Panc1 (cell line): ENCODE data around the gene RSU1. TPM values are rescaled to one million over a fixed set of nuclear protein-coding genes. Genes with fewer than 3 reads are reported as not detected.

Experiments
- ATAC-seq: fragments of 200-7000 bp; cut with Tn5 transposase; 2 replicates; pipeline ENCODE4 v1.9.1; 2020; ENCODE audit warnings: mild to moderate bottlenecking, moderate library complexity
- BruUV-seq: library from RNA; stranded (reverse); fragments of 400-500 nt; replicated peaks from 2 replicates; lab custom pipeline; 2021; lab: Mats Ljungman, UMichigan
- CTCF ChIA-PET: fragments of 300-600 bp; sonication (Branson Sonifier 250); formaldehyde crosslinking; loops from one replicate; lab custom pipeline; 2022; ENCODE audit warnings: antibody characterized with exemption; lab: Charles Lee
- POLR2A ChIA-PET: fragments of 300-600 bp; sonication (Branson Sonifier 250); formaldehyde crosslinking; loops from one replicate; lab custom pipeline; 2022; ENCODE audit warnings: antibody characterized with exemption; lab: Charles Lee
- DNase-seq: peaks from one replicate; pipeline ENCODE4 v3.0.0-alpha.2; 2010; ENCODE audit warnings: low read depth, low spot score
- H3K27ac ChIP-seq: 2 replicates; pipeline ENCODE4 v1.5.1; 2011; ENCODE audit warnings: mild to moderate bottlenecking, low read length, inconsistent platforms
- H3K27me3 ChIP-seq: fragments of 200-500 bp; sonication (Bioruptor generic); 2 replicates; pipeline ENCODE4 v1.6.0; 2014; ENCODE audit warnings: low read length, inconsistent platforms; ENCODE audit not compliant: control insufficient read depth, insufficient read depth
- H3K36me3 ChIP-seq: fragments of 200-500 bp; sonication (Bioruptor generic); 2 replicates; pipeline ENCODE4 v1.5.1; 2014; ENCODE audit warnings: inconsistent platforms, mild to moderate bottlenecking, low read length, moderate library complexity; ENCODE audit not compliant: control insufficient read depth, insufficient read depth
- H3K4me1 ChIP-seq: 2 replicates; pipeline ENCODE4 v1.5.1; 2011; ENCODE audit warnings: inconsistent platforms, mild to moderate bottlenecking, low read length, moderate library complexity; ENCODE audit not compliant: control insufficient read depth, insufficient read depth
- H3K4me3 ChIP-seq, 2 experiments: 2 replicates each; pipeline ENCODE4 v1.5.1; 2011 to 2012; ENCODE audit warnings: low read depth in 2 of 2, low read length in 2 of 2, mild to moderate bottlenecking in 2 of 2, inconsistent platforms in 1 of 2, moderate library complexity in 1 of 2
- H3K9me3 ChIP-seq: fragments of 200-500 bp; sonication (Bioruptor generic); 2 replicates; pipeline ENCODE4 v1.5.1; 2014; ENCODE audit warnings: low read depth, mild to moderate bottlenecking, inconsistent platforms, low read length, moderate library complexity; ENCODE audit not compliant: control insufficient read depth, insufficient read depth
- CTCF ChIP-seq: fragments of 450-650 bp; IDR thresholded peaks from 2 replicates; pipeline ENCODE4 v1.5.1; 2017; ENCODE audit warnings: mild to moderate bottlenecking
- POLR2AphosphoS5 ChIP-seq: IDR thresholded peaks from 2 replicates; pipeline ENCODE4 v1.6.1; 2012; ENCODE audit warnings: mild to moderate bottlenecking, low read depth, low read length, moderate library complexity
- SIN3A ChIP-seq: IDR thresholded peaks from 2 replicates; pipeline ENCODE4 v1.6.1; 2012; ENCODE audit warnings: low read depth, mild to moderate bottlenecking, low read length, moderate library complexity, borderline replicate concordance; ENCODE audit not compliant: insufficient read depth
- TCF7L2 ChIP-seq: IDR thresholded peaks from 2 replicates; pipeline ENCODE4 v1.6.1; 2011; ENCODE audit warnings: mild to moderate bottlenecking, low read depth, low read length, inconsistent platforms
- in situ Hi-C: cut with HindIII; loops from 2 replicates; pipeline ENCODE4 v1.10.0; 2016; ENCODE audit warnings: low sequenced_read_pairs, low pct_unique_long_range_greater_than_20kb
- intact Hi-C: fragments of 100-400 bp; cut with micrococcal nuclease; formaldehyde crosslinking; loops from one replicate; pipeline ENCODE4 v1.10.0; 2022; ENCODE audit not compliant: unreplicated experiment
- total RNA-seq: library from RNA; stranded (reverse); gene quantifications from one replicate; pipeline ENCODE4 v1.2.1, GENCODE V29; 2021; ENCODE audit not compliant: unreplicated experiment
- TF ChIP-seq, protein P1 (sequence below), 2 experiments: IDR thresholded peaks; 2 replicates each; pipeline ENCODE4 v1.6.1; 2011 to 2012; ENCODE audit warnings: low read depth in 2 of 2, control low read depth in 1 of 2, low read length in 1 of 2, mild to moderate bottlenecking in 1 of 2, moderate library complexity in 1 of 2; ENCODE audit not compliant: insufficient read depth in 1 of 2

The RSU1 gene
- total RNA-seq, 1 experiment from 2014 or later, result 55.6 TPM

GRCh38 chr10:16761300-16761699, 55.9 kb downstream of the RSU1 start:
- H3K27ac ChIP-seq, result no peak overlapping the region
- CTCF ChIA-PET, result no interaction called here
- TF ChIP-seq, protein P1, sequence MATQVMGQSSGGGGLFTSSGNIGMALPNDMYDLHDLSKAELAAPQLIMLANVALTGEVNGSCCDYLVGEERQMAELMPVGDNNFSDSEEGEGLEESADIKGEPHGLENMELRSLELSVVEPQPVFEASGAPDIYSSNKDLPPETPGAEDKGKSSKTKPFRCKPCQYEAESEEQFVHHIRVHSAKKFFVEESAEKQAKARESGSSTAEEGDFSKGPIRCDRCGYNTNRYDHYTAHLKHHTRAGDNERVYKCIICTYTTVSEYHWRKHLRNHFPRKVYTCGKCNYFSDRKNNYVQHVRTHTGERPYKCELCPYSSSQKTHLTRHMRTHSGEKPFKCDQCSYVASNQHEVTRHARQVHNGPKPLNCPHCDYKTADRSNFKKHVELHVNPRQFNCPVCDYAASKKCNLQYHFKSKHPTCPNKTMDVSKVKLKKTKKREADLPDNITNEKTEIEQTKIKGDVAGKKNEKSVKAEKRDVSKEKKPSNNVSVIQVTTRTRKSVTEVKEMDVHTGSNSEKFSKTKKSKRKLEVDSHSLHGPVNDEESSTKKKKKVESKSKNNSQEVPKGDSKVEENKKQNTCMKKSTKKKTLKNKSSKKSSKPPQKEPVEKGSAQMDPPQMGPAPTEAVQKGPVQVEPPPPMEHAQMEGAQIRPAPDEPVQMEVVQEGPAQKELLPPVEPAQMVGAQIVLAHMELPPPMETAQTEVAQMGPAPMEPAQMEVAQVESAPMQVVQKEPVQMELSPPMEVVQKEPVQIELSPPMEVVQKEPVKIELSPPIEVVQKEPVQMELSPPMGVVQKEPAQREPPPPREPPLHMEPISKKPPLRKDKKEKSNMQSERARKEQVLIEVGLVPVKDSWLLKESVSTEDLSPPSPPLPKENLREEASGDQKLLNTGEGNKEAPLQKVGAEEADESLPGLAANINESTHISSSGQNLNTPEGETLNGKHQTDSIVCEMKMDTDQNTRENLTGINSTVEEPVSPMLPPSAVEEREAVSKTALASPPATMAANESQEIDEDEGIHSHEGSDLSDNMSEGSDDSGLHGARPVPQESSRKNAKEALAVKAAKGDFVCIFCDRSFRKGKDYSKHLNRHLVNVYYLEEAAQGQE (IDR thresholded peaks at IDR 0.05; ENCODE audit: insufficient read depth in 1 of 2, low read depth in 2 of 2, low read length in 1 of 2), result no peak
- TF ChIP-seq POLR2AphosphoS5, result no peak
- TF ChIP-seq SIN3A, result no peak
- TF ChIP-seq CTCF, result no peak
- no peak for TF ChIP-seq TCF7L2
- H3K4me1 ChIP-seq, result no peaks in the 10 kb centered on the region
- H3K27me3 ChIP-seq, result no peaks in the 10 kb centered on the region
- no peak overlapping the region for H3K4me3 ChIP-seq
- intact Hi-C loops (no loop called here), in situ Hi-C loops (no loop called here)
- POLR2A ChIA-PET, result no interaction called here
- H3K36me3 ChIP-seq, result no peaks in the 10 kb centered on the region
- no TSS peak for BruUV-seq
- H3K9me3 ChIP-seq, result no peaks in the 10 kb centered on the region
- ATAC-seq, result no peak
- DNase-seq, result no peak

DNA sequence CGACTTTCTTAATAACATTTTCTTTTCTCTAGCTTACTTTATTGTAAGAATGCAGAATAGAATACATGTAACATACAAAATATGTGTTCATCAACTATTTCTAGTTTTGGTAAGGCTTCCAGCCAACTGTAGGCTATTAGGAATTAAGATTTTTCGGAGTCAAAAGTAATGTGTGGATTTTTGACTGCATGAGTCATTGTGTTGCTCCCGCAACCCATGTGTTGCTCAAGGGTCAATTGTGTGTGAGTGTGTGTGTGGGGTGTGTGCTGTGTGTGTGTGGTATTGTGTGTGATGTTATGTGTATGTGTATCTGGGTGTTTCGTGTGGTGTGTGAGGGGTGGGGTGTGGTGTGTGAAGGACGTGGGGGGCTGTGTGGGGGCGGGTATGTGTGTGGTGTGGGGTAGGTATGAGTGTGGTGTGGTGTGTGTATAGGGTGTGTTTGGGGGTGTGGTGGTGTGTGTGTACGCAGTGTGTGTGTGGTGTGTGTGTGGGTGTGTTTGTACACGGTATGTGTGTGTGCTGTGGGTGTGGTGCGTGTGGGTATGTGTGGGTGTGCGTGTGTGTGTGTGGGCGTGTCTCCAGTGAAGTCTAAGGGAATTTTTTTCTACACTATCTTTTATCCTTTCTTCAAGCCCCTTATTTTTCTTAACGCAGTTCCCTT, 60.5 kb downstream of the RSU1 start:
- H3K9me3 ChIP-seq, result no peaks in the 10 kb centered on the region
- ChIA-PET POLR2A (no interaction called here), CTCF (no interaction called here)
- no peaks in the 10 kb centered on the region for H3K4me1 ChIP-seq
- H3K27me3 ChIP-seq, result no peaks in the 10 kb centered on the region
- no TSS peak for BruUV-seq
- DNase-seq, result no peak
- TF ChIP-seq CTCF (no peak), TCF7L2 (no peak), SIN3A (no peak), POLR2AphosphoS5 (no peak)
- TF ChIP-seq, protein P1 (IDR thresholded peaks at IDR 0.05; ENCODE audit: insufficient read depth in 1 of 2, low read depth in 2 of 2, low read length in 1 of 2), result no peak
- in situ Hi-C loops (no loop called here), intact Hi-C loops (no loop called here)
- H3K36me3 ChIP-seq, result no peaks in the 10 kb centered on the region
- ATAC-seq, result no peak
- no peak overlapping the region for H3K4me3 ChIP-seq
- H3K27ac ChIP-seq, result no peak overlapping the region
